Gastrocnemius medialis (tissue), 4 donors: Measurements from ENCODE around the gene SMARCAL1.

ENCODE experiments used
- CTCF ChIP-seq, 5 experiments: fragments of 450-650 bp in 3 of 5; fragments of 200-600 bp in 2 of 5; sonication (generic) in 2 of 5; IDR thresholded peaks in 4 of 5; conservative IDR thresholded peaks in 1 of 5; 1 replicate in 4 of 5; 2 replicates in 1 of 5; pipeline ENCODE4 v1.5.1; 2016 to 2019; ENCODE audit warnings: antibody characterized with exemption in 5 of 5, mild to moderate bottlenecking in 3 of 5, moderate library complexity in 3 of 5
- POLR2A ChIP-seq, 2 donors: fragments of 450-650 bp; IDR thresholded peaks; one replicate each; pipeline ENCODE4 v1.6.1; 2017; ENCODE audit warnings: antibody characterized with exemption in 2 of 2, mild to moderate bottlenecking in 2 of 2, moderate library complexity in 2 of 2

- TF ChIP-seq CTCF (IDR thresholded peaks at IDR 0.05 in 4 of 5, conservative IDR thresholded peaks at IDR 0.05 in 1 of 5): no peak
- TF ChIP-seq POLR2A (IDR thresholded peaks at IDR 0.05): no peak
Measured at GRCh38 chr2:216503159-216503629, 90.9 kb downstream of the SMARCAL1 start.
